Astrocyte (in vitro differentiated cells and primary cell): ENCODE data around the gene AFM.

Experiments
- CTCF ChIP-seq: IDR thresholded peaks from 2 replicates; pipeline ENCODE4 v1.5.1; 2011; ENCODE audit warnings: low read depth, mild to moderate bottlenecking, inconsistent platforms, low read length, moderate library complexity; ENCODE audit not compliant: insufficient read depth
- EZH2 ChIP-seq: IDR thresholded peaks from 2 replicates; pipeline ENCODE4 v1.6.1; 2012; ENCODE audit warnings: mild to moderate bottlenecking, low read length, inconsistent platforms; ENCODE audit not compliant: insufficient read depth

GRCh38 chr4:73505567-73505966 is 24.0 kb downstream of the AFM start:
- TF ChIP-seq CTCF (no peak), EZH2 (no peak)
